Neural progenitor cell (in vitro differentiated cells): ENCODE results near the gene CCDC93. TPM values are rescaled to one million over a fixed set of nuclear protein-coding genes. Genes with fewer than 3 reads are reported as not detected.

Source experiments
- DNase-seq: peaks from one replicate; pipeline ENCODE4 v3.0.0-alpha.2; 2016; ENCODE audit warnings: low spot score
- H2AFZ ChIP-seq: fragments of 200-600 bp; sonication (generic); replicated peaks from 2 replicates; pipeline ENCODE4 v1.6.1; 2016; ENCODE audit warnings: antibody characterized with exemption
- H3F3A ChIP-seq: fragments of 200-600 bp; sonication (generic); 2 replicates; pipeline ENCODE4 v1.6.1; 2016; ENCODE audit warnings: antibody characterized with exemption, low read depth
- H3K27ac ChIP-seq: fragments of 200-600 bp; sonication (generic); 2 replicates; pipeline ENCODE4 v1.5.1; 2016; ENCODE audit warnings: mild to moderate bottlenecking
- H3K27me3 ChIP-seq: fragments of 200-600 bp; sonication (generic); 2 replicates; pipeline ENCODE4 v1.6.1; 2016; ENCODE audit warnings: mild to moderate bottlenecking, moderate library complexity
- H3K36me3 ChIP-seq: fragments of 200-600 bp; sonication (generic); 2 replicates; pipeline ENCODE4 v1.5.1; 2016
- H3K4me1 ChIP-seq: fragments of 200-600 bp; sonication (generic); 2 replicates; pipeline ENCODE4 v1.6.1; 2016; ENCODE audit warnings: mixed run types
- H3K4me2 ChIP-seq: fragments of 200-600 bp; sonication (generic); 2 replicates; pipeline ENCODE4 v1.6.1; 2016
- H3K4me3 ChIP-seq: fragments of 200-600 bp; sonication (generic); 2 replicates; pipeline ENCODE4 v1.5.1; 2016
- H3K79me2 ChIP-seq: fragments of 200-600 bp; sonication (generic); 2 replicates; pipeline ENCODE4 v1.6.1; 2016; ENCODE audit warnings: low read depth
- H3K9ac ChIP-seq: fragments of 200-600 bp; sonication (generic); 2 replicates; pipeline ENCODE4 v1.6.1; 2016
- H3K9me3 ChIP-seq: fragments of 200-600 bp; sonication (generic); 2 replicates; pipeline ENCODE4 v1.5.1; 2016; ENCODE audit warnings: low read depth
- H4K20me1 ChIP-seq: fragments of 200-600 bp; sonication (generic); 2 replicates; pipeline ENCODE4 v1.6.1; 2016; ENCODE audit warnings: low read depth
- H3K27ac Mint-ChIP-seq: 3 replicates; pipeline ENCODE4 v1.8.0; 2021; ENCODE audit warnings: mixed read lengths
- H3K27me3 Mint-ChIP-seq: 2 replicates; pipeline ENCODE4 v1.8.0; 2022; ENCODE audit warnings: low read depth, mild to moderate bottlenecking, inconsistent platforms, moderate library complexity, mixed read lengths; ENCODE audit not compliant: insufficient read depth
- H3K36me3 Mint-ChIP-seq: 3 replicates; pipeline ENCODE4 v1.8.0; 2021; ENCODE audit warnings: mixed read lengths
- H3K4me1 Mint-ChIP-seq: 3 replicates; pipeline ENCODE4 v1.8.0; 2021; ENCODE audit warnings: mixed read lengths
- H3K4me3 Mint-ChIP-seq: 3 replicates; pipeline ENCODE4 v1.8.0; 2021; ENCODE audit warnings: mild to moderate bottlenecking, moderate library complexity, mixed read lengths
- H3K9me3 Mint-ChIP-seq: 3 replicates; pipeline ENCODE4 v1.8.0; 2020; ENCODE audit warnings: mixed read lengths
- CTCF ChIP-seq: fragments of 200-600 bp; sonication (generic); IDR thresholded peaks from 2 replicates; pipeline ENCODE4 v1.5.1; 2017; ENCODE audit warnings: antibody characterized with exemption, mild to moderate bottlenecking
- EZH2 ChIP-seq: fragments of 200-600 bp; sonication (generic); IDR thresholded peaks from 2 replicates; pipeline ENCODE4 v1.6.1; 2017; ENCODE audit warnings: antibody characterized with exemption, mild to moderate bottlenecking, moderate library complexity
- EZH2phosphoT487 ChIP-seq: fragments of 200-600 bp; sonication (generic); IDR thresholded peaks from 2 replicates; pipeline ENCODE4 v1.6.1; 2017; ENCODE audit warnings: antibody characterized with exemption
- total RNA-seq: library from RNA; depleted of rRNA; stranded (reverse); fragments of >200 nt; gene quantifications from 2 replicates; pipeline ENCODE4 v1.2.3, GENCODE V29; 2015; ENCODE audit warnings: low replicate concordance

The CCDC93 gene
- total RNA-seq, 1 donor from 2014 or later: 21.0 TPM

- H3K9me3 ChIP-seq: no peaks in the 10 kb centered on the region
- H3K36me3 ChIP-seq: no peaks in the 10 kb centered on the region
- H3K9me3 Mint-ChIP-seq: no peaks in the 10 kb centered on the region
- peaks cover 10% of the 10 kb centered on the region for H3K36me3 Mint-ChIP-seq
- H3K27me3 Mint-ChIP-seq: no peaks in the 10 kb centered on the region
- H3K4me1 ChIP-seq: peaks cover 4% of the 10 kb centered on the region
- no peak for TF ChIP-seq EZH2
- no peak for TF ChIP-seq CTCF
- no peak for TF ChIP-seq EZH2phosphoT487
- H3K4me1 Mint-ChIP-seq: peaks cover 2% of the 10 kb centered on the region
- H3K27me3 ChIP-seq: no peaks in the 10 kb centered on the region
- H3K4me2 ChIP-seq: no peak overlapping the region
- no peaks in the 10 kb centered on the region for H3K79me2 ChIP-seq
- no peak overlapping the region for H2AFZ ChIP-seq
- H3K4me3 ChIP-seq: no peak overlapping the region
- no peak overlapping the region for H3K9ac ChIP-seq
- no peaks in the 10 kb centered on the region for H3F3A ChIP-seq
- no peak overlapping the region for H3K4me3 Mint-ChIP-seq
- H3K27ac ChIP-seq: no peak overlapping the region
- no peak for DNase-seq
- H3K27ac Mint-ChIP-seq: no peak overlapping the region
- H4K20me1 ChIP-seq: no peaks in the 10 kb centered on the region
Measured at GRCh38 chr2:118000041-118000440, 13.8 kb downstream of the CCDC93 start.

GRCh38 chr2:117997872-117998454 is 15.9 kb downstream of the CCDC93 start:
- H3K4me2 ChIP-seq: no peak overlapping the region
- no peak overlapping the region for H3K4me3 ChIP-seq
- H3K4me1 ChIP-seq: peaks cover 4% of the 10 kb centered on the region
- Mint-ChIP-seq H3K4me3 (no peak overlapping the region), H3K4me1 (no peaks in the 10 kb centered on the region), H3K27ac (no peak overlapping the region), H3K9me3 (no peaks in the 10 kb centered on the region), H3K27me3 (no peaks in the 10 kb centered on the region), H3K36me3 (peaks cover 13% of the 10 kb centered on the region)
- H3K9ac ChIP-seq: no peak overlapping the region
- no peak overlapping the region for H2AFZ ChIP-seq
- no peaks in the 10 kb centered on the region for H4K20me1 ChIP-seq
- no peaks in the 10 kb centered on the region for H3K9me3 ChIP-seq
- H3K27ac ChIP-seq: no peak overlapping the region
- H3K79me2 ChIP-seq: no peaks in the 10 kb centered on the region
- TF ChIP-seq EZH2phosphoT487 (no peak), CTCF (no peak), EZH2 (no peak)
- no peak for DNase-seq
- H3K36me3 ChIP-seq: no peaks in the 10 kb centered on the region
- H3F3A ChIP-seq: no peaks in the 10 kb centered on the region
- H3K27me3 ChIP-seq: no peaks in the 10 kb centered on the region

- Histone ChIP-seq H3K4me3 (no peak overlapping the region), H3K9me3 (no peaks in the 10 kb centered on the region), H3K4me2 (no peak overlapping the region), H3K79me2 (no peaks in the 10 kb centered on the region), H3K27ac (no peak overlapping the region), H3F3A (no peaks in the 10 kb centered on the region), H3K27me3 (no peaks in the 10 kb centered on the region), H3K4me1 (peaks cover 4% of the 10 kb centered on the region), H4K20me1 (no peaks in the 10 kb centered on the region), H3K9ac (no peak overlapping the region), H3K36me3 (no peaks in the 10 kb centered on the region), H2AFZ (no peak overlapping the region)
- no peaks in the 10 kb centered on the region for H3K9me3 Mint-ChIP-seq
- peaks cover 13% of the 10 kb centered on the region for H3K36me3 Mint-ChIP-seq
- H3K27ac Mint-ChIP-seq: no peak overlapping the region
- H3K27me3 Mint-ChIP-seq: no peaks in the 10 kb centered on the region
- TF ChIP-seq EZH2phosphoT487: no peak
- no peak for TF ChIP-seq EZH2
- TF ChIP-seq CTCF: no peak
- no peaks in the 10 kb centered on the region for H3K4me1 Mint-ChIP-seq
- no peak overlapping the region for H3K4me3 Mint-ChIP-seq
- no peak for DNase-seq
Measured at GRCh38 chr2:117996525-117996924, 17.3 kb downstream of the CCDC93 start.
